ENCODE data around the gene ACSS3.

DNA sequence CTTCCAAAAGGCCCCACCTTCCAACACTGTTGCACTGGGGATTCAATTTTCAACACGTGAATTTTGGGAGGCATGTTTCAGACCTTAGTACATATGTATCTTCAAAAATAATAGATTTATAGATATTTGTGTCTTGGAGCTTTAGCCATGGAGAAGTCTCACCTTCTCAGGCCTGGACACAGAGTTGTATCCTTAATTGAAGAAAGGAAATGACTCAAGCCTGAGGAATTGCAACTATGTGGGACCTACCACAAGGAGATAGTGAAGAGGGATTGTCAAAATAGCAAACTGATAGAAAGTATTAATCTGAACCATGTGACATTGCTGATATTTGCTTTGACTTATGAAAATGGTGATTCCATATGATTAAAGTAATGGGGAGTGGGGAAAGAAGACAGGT is 89.8 kb downstream of the ACSS3 start:
- TF ChIP-seq NFIC (IDR thresholded peaks at IDR 0.05), result no peak
- no peak for TF ChIP-seq EGR1 (IDR thresholded peaks at IDR 0.05)
- TF ChIP-seq, protein P1, sequence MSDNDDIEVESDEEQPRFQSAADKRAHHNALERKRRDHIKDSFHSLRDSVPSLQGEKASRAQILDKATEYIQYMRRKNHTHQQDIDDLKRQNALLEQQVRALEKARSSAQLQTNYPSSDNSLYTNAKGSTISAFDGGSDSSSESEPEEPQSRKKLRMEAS (IDR thresholded peaks at IDR 0.05), result no peak
- no peak for TF ChIP-seq FOXM1 (IDR thresholded peaks at IDR 0.05; ENCODE audit: borderline replicate concordance, low read depth)
- no peak for TF ChIP-seq EP300 (IDR thresholded peaks at IDR 0.05; ENCODE audit: borderline replicate concordance)
- no peak for TF ChIP-seq TAF1 (IDR thresholded peaks at IDR 0.05; ENCODE audit: low read depth)
- TF ChIP-seq CEBPB (IDR thresholded peaks at IDR 0.05), result no peak
- no peak for TF ChIP-seq RAD21 (IDR thresholded peaks at IDR 0.05; ENCODE audit: low read depth)
- TF ChIP-seq CREB1 (IDR thresholded peaks at IDR 0.05; ENCODE audit: low read depth), result no peak
- no peak for TF ChIP-seq YY1 (IDR thresholded peaks at IDR 0.05; ENCODE audit: low read depth)
- TF ChIP-seq TCF12 (IDR thresholded peaks at IDR 0.05; ENCODE audit: low read depth), result no peak
- TF ChIP-seq REST (IDR thresholded peaks at IDR 0.05; ENCODE audit: low read depth), result no peak

Data from Ishikawa (cell line).